ENCODE measurements around the gene GATAD2B.
"Not testable (repeated sequence)": the region's sequence is repeated elsewhere in the genome, so short reads cannot be mapped to it uniquely, and the experiment has no call there.

The GATAD2B gene

DNA sequence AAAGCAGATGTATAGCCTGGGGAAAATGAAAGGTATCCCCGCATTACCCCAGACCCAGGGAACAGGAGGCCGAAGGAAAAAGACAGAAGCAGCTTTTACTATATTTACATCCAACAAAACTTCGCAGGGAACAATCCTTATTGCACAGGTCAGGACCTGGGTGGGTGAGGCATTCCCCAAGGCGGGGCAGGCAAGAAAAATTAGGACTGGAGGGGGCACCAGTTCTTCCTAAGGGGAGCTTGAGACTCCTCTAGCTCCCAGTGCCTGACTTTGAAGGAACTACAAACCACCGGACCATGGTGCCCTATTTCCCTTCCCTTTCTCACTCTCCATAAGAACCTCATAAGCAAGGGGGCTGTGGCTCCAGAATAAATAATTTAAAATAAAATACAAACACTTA is 6.7 kb upstream of the GATAD2B start:
- no peak for DNase-seq

DNA sequence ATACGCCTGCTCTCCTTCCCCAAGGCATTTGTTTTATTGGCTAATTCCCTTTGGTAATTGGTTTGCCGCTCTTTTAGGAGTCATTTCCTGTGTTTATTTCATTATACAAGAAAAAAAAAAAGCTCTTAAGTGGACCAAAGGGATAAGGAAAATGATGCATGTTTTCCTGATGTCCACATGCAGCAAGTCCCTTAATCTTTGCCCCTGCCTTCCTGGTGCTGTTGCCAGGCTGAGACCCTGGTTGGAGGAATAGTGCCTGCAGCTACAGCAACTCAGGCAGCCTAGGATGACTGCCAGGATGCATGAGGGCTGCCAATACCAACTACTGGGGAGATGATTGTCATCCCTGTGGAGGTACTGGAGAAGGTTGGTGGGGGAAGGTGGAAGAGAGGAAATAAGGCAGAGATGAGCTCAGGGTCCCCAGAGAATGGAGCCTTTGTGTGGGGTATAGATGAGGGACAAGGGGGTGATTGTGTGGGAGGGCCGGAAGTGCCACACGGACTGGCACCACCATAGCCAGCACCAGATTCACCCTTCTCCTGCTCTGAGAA is 6.1 kb upstream of the GATAD2B start:
- DNase-seq = no peak

GRCh38 chr1:153928245-153928644 is 5.5 kb upstream of the GATAD2B start:
- DNase-seq = no peak

GRCh38 chr1:153926405-153926804 is 3.6 kb upstream of the GATAD2B start:
- no peak for DNase-seq

GRCh38 chr1:153922076-153922971 is 448 bp downstream of the GATAD2B start:
- DNase-seq = peak; percentile 83

- DNase-seq = peak; percentile 26
Measured at GRCh38 chr1:153921803-153922075, 1.0 kb downstream of the GATAD2B start.

GRCh38 chr1:153921080-153921802 is 1.5 kb downstream of the GATAD2B start:
- no peak for DNase-seq

DNA sequence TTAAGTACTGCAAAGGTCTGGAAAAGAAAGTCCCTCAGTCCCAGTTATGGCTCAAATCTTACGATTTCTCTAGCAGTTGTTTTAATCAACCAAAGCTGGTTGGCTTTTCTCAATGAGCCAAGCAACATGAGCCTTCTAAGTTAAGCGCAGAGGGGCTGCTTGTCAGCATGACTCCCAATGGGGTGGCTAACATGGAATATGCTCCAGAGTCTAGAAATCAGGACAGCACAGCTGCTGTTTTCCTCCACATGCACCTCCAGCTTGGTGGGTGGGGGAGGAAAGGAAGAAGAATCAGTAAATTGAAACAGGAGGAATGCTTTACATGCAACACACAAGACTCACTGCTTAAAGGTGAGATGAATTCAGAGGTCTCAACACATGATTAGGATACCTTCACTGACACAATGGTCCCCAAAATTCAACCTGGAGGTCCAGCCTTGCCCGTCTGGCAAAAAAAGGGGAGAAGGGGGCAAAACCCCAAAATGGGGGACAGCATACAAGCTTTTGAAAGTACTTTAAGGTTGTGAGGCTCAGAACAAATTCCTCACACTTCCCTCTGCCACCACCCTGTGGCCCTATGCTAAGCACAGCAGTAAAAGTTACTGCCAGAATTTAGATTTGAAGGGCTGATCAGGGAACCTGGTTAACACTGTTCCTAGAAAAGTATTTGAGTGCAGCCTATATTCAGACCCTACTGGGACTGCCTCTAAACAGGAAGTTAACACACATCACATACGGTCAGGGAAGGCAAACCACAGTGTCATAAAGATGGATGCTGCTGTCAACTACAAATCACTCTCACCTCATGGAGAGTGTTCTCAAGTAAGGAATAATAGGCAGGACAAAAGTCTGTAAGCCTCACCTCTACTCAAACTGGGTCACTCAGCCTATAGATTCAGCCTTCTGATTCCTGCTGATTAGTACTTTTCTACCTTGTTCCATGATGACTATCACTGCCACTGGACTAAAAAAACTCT is 2.6 kb downstream of the GATAD2B start:
- peak; percentile 7 for DNase-seq

DNA sequence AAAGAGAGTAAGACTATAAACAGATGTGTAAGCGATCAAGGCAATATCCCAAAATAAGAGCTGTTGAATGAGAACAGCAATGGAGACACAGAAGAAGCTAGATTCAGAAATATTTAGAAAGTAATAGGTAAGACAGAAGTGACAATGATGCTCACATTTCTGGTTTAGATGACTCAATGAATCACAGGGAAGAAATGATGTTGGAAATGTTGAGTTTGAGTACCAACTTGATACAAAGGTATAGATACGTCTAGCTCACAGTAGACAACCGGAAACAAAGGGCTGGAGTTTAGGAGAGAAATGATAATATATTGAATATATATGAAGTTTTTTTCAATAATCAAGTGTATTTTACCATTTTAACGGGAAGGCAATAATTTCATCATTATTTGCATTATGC is 6.5 kb downstream of the GATAD2B start:
- no peak for DNase-seq

DNA sequence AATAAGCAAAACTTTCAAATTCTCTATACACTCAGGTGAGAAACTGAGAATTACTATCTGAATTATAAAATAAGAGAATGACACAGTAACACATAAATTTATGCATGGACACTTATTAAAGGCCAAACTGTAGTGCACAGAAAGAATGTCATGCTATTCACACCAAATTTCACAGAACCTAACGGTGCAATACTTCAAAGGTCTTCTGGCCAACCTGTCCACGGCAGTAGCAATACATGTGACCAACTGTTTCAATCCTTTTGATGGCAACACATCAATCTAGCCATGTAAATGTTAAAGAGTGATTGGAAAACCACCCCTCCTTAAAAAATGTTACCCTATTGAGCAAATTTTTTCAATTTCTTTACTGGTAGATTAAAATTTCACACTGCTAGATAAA is 10.4 kb downstream of the GATAD2B start:
- no peak for DNase-seq

GRCh38 chr1:153910560-153910959 is 12.2 kb downstream of the GATAD2B start:
- DNase-seq = not testable (repeated sequence)

- DNase-seq = no peak
Measured at GRCh38 chr1:153908071-153908470, 14.7 kb downstream of the GATAD2B start.

GRCh38 chr1:153907134-153907533 is 15.6 kb downstream of the GATAD2B start:
- no peak for DNase-seq

DNA sequence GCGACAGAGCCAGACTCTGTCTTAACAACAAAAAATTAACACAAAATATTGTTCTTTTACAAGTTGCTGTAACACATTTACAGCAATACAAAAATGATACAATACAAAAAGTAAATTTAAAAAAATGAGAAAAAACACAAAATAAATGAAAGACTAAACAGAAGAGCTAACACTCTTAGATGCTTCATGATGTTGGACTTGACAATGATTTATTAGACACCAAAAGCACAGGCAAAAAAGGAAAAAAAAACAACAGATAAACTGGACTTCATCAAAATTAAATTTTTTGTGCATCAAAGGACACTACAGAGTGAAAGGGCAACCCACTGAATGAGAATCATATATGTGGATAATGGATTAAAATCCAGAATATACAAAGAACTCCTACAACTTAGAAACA is 16.4 kb downstream of the GATAD2B start:
- DNase-seq = no peak

GRCh38 chr1:153905908-153906307 is 16.9 kb downstream of the GATAD2B start:
- not testable (repeated sequence) for DNase-seq

DNA sequence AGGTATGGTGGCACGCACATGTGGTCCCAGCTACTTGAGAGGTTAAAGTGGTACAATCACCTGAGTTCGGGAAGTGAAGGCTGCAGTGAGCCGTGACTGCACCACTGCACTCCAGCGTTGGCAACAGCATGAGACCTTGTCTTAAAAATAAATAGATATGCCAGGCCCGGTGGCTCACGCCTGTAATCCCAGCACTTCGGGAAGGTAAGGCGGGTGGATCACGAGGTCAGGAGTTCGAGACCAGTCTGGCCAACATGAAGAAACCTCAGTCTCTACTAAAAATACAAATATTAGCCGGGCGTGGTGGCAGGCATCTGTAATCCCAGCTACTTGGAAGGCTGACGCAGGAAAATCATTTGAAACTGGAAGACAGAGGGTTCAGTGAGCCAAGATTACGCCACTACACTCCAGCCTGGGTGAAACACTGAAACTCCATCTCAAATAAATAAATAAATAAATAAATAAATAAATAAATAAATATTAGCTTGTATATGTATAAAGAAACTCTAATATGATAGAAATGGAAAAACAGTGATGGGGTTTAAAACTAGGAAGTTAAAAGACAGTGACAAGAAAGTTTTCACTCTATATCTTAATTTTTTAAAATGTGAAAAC is 18.8 kb downstream of the GATAD2B start:
- DNase-seq = no peak

DNA sequence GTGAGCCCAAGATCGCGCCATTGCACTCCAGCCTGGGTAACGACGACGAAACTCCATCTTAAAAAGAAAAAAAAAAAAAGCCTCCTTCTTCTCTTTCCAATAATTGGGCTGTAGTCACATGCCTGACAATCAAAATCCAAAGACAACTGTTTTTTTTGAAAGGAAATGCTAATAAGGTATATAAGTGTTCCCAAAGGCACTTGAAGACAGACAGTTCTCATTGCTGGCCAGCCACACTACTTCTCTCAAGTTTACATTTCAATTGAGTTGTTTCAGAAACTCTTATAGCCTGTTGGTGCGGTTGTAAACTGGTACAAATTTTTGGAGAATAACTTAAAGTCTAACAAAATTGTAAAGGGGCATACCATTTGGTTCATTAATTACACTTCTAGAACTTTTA is 23.3 kb downstream of the GATAD2B start:
- no peak for DNase-seq

DNA sequence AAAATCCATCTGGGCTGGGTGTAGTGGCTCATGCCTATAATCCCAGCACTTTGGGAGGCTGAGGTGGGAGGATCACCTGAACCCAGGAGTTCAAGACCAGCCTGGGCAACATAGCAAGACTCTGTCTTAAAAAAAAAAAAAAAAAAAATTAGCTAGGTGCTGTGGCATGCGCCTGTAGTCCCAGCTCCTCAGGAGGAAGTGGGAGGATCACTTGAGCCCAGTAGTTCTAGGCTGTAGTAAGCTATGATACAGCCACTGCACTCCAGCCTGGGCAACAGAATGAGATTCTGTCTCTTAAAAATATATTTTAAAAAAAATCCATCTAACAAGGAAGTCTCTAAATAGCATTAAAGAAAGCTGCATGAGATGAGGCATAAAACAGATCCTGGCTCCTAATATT is 26.9 kb downstream of the GATAD2B start:
- not testable (repeated sequence) for DNase-seq

DNA sequence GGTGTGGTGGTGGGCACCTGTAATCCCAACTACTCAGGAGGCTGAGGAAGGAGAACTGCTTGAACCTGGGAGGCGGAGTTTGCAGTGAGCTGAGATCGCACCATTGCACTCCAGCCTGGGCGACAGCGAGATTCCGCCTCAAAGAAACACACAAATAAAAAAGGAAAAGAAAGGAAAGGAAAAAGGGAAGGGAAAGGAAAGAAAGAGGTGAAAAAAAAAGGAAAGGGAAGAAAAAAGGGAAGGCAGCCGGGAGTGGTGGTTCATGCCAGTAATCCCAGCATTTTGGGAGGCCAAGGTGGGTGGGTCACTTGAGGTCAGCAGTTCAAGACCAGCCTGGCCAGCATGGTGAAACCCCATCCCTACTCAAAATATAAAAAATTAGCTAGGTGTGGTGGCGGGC is 31.7 kb downstream of the GATAD2B start:
- not testable (repeated sequence) for DNase-seq

- no peak for DNase-seq
Measured at GRCh38 chr1:153888533-153888932, 34.2 kb downstream of the GATAD2B start.

DNA sequence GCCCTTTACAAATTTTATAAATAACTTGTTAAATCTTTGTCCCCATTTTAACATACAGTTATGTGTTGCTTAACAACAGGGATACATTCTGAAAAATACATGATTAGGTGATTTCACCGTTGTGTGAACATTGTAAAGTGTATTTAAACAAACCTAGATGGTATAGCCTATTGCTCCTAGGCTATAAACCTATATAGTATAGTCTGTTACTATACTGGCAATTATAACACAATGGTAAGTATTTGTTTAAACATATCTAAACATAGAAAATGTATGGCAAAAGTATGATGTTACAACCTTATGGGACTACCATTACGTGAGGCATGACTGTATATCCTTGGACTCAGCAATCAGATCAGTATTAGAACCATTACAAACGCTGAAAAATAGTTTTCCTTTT is 36.6 kb downstream of the GATAD2B start:
- no peak for DNase-seq

- DNase-seq = no peak
Measured at GRCh38 chr1:153883223-153883622, 39.5 kb downstream of the GATAD2B start.
